Upper lobe of left lung (tissue), 6 donors: Measurements from ENCODE around the gene FOXD2. TPM values are rescaled to one million over a fixed set of nuclear protein-coding genes. Genes with fewer than 3 reads are reported as not detected.

ENCODE experiments used
- ATAC-seq, 2 donors: fragments of 200-7000 bp; cut with Tn5 transposase; one replicate each; pipeline ENCODE4 v1.9.1; 2022; ENCODE audit warnings: mild to moderate bottlenecking in 2 of 2, moderate library complexity in 2 of 2; ENCODE audit not compliant: low FRiP score in 2 of 2
- DNase-seq, 2 donors: peaks; one replicate each; pipeline ENCODE4 v3.0.0-alpha.2; 2019 to 2020
- H3K27ac ChIP-seq, 4 donors: fragments of 200-600 bp; sonication (generic); one replicate each; pipeline ENCODE4 v1.5.1; 2016 to 2019
- H3K27me3 ChIP-seq, 4 donors: fragments of 200-600 bp; sonication (generic); one replicate each; pipeline ENCODE4 v1.5.1; 2017 to 2019
- H3K36me3 ChIP-seq, 4 donors: fragments of 200-600 bp; sonication (generic); one replicate each; pipeline ENCODE4 v1.5.1; 2016 to 2019
- H3K4me1 ChIP-seq, 4 donors: fragments of 200-600 bp; sonication (generic); one replicate each; pipeline ENCODE4 v1.5.1; 2018 to 2019
- H3K4me3 ChIP-seq, 4 donors: fragments of 200-600 bp; sonication (generic); one replicate each; pipeline ENCODE4 v1.5.1; 2017 to 2019; ENCODE audit warnings: mild to moderate bottlenecking in 2 of 4, moderate library complexity in 1 of 4
- H3K9me3 ChIP-seq, 4 donors: fragments of 200-600 bp; sonication (generic); one replicate each; pipeline ENCODE4 v1.5.1; 2018 to 2019
- CTCF ChIP-seq, 6 experiments: fragments of 450-650 bp in 4 of 6; fragments of 200-600 bp in 2 of 6; sonication (generic) in 2 of 6; IDR thresholded peaks; one replicate each; pipeline ENCODE4 v1.5.1; 2016 to 2019; ENCODE audit warnings: antibody characterized with exemption in 6 of 6
- EP300 ChIP-seq, 4 donors: sonication (generic); formaldehyde crosslinking; IDR thresholded peaks; one replicate each; pipeline ENCODE4 v1.5.1; 2017; ENCODE audit warnings: antibody characterized with exemption in 4 of 4, control low read depth in 2 of 4
- POLR2A ChIP-seq, 4 donors: fragments of 450-650 bp; IDR thresholded peaks; one replicate each; pipeline ENCODE4 v1.5.1; 2016 to 2017; ENCODE audit warnings: antibody characterized with exemption in 4 of 4, mild to moderate bottlenecking in 2 of 4
- POLR2AphosphoS5 ChIP-seq, 2 donors: sonication (generic); formaldehyde crosslinking; IDR thresholded peaks; one replicate each; pipeline ENCODE4 v1.5.1; 2017; ENCODE audit warnings: antibody characterized with exemption in 2 of 2
- WGBS, 2 donors: methylation state at CpG; one replicate each; pipeline ENCODE4 v1.1.5; 2017 to 2018; 5-methylcytosine and 5-hydroxymethylcytosine counted together
- total RNA-seq, 6 donors: library from RNA; depleted of rRNA in 4 of 6; stranded (reverse); fragments of >200 nt in 4 of 6; gene quantifications; one replicate each; pipeline versions ENCODE4 v1.1.0 to v1.2.1, GENCODE V29; 2016 to 2021
- donor health status: DM: no; HTN: no; CAD: no; lungs with moderate emphysema.
- donor health status: DM: no; HTN: yes; CAD: no; lungs with severe emphysema.

FOXD2 gene
- total RNA-seq, 6 donors from 2014 or later: under 0.01 to 0.69 (median 0.40) TPM

GRCh38 chr1:47460040-47460439, 22.2 kb downstream of the FOXD2 start:
- H3K27ac ChIP-seq: no peak overlapping the region
- TF ChIP-seq POLR2AphosphoS5 (IDR thresholded peaks at IDR 0.05) (no peak), POLR2A (IDR thresholded peaks at IDR 0.05) (no peak), CTCF (IDR thresholded peaks at IDR 0.05) (no peak), EP300 (IDR thresholded peaks at IDR 0.05) (no peak)
- H3K9me3 ChIP-seq: no peaks in the 10 kb centered on the region
- no peaks in the 10 kb centered on the region for H3K27me3 ChIP-seq
- H3K36me3 ChIP-seq: no peaks in the 10 kb centered on the region
- WGBS, 2 donors: 13 to 29% methylated on average over 5 of the region's 5 CpGs
- ATAC-seq (no peak), DNase-seq (no peak)
- H3K4me1 ChIP-seq: no peaks in the 10 kb centered on the region
- H3K4me3 ChIP-seq: no peak overlapping the region

- H3K36me3 ChIP-seq: no peaks in the 10 kb centered on the region
- H3K9me3 ChIP-seq: no peaks in the 10 kb centered on the region
- H3K4me3 ChIP-seq: no peak overlapping the region
- H3K27ac ChIP-seq: no peak overlapping the region
- H3K4me1 ChIP-seq: no peaks in the 10 kb centered on the region
- DNase-seq (no peak), ATAC-seq (no peak)
- no peaks in the 10 kb centered on the region for H3K27me3 ChIP-seq
- TF ChIP-seq POLR2AphosphoS5 (IDR thresholded peaks at IDR 0.05) (no peak), CTCF (IDR thresholded peaks at IDR 0.05) (no peak), POLR2A (IDR thresholded peaks at IDR 0.05) (no peak)
These were observed 22.6 kb downstream of the FOXD2 start for GRCh38 chr1:47460456-47460855.

GRCh38 chr1:47465605-47466004, 27.8 kb downstream of the FOXD2 start:
- Histone ChIP-seq H3K4me3 (no peak overlapping the region), H3K27me3 (no peaks in the 10 kb centered on the region), H3K36me3 (no peaks in the 10 kb centered on the region), H3K9me3 (no peaks in the 10 kb centered on the region), H3K4me1 (no peaks in the 10 kb centered on the region), H3K27ac (no peak overlapping the region)
- no peak for DNase-seq
- TF ChIP-seq EP300 (IDR thresholded peaks at IDR 0.05) (no peak), CTCF (IDR thresholded peaks at IDR 0.05) (no peak), POLR2AphosphoS5 (IDR thresholded peaks at IDR 0.05) (no peak), POLR2A (IDR thresholded peaks at IDR 0.05) (no peak)
- 44 to 57% methylated on average over 3 of the region's 3 CpGs for WGBS, 2 donors
- ATAC-seq: no peak

GRCh38 chr1:47468709-47469389, 31.0 kb downstream of the FOXD2 start:
- Histone ChIP-seq H3K4me1 (no peaks in the 10 kb centered on the region), H3K27ac (no peak overlapping the region), H3K27me3 (no peaks in the 10 kb centered on the region), H3K9me3 (no peaks in the 10 kb centered on the region), H3K36me3 (no peaks in the 10 kb centered on the region), H3K4me3 (no peak overlapping the region)
- WGBS, 2 donors: 55 to 61% methylated on average over 4 of the region's 4 CpGs
- ATAC-seq: no peak
- DNase-seq: no peak
- TF ChIP-seq EP300 (IDR thresholded peaks at IDR 0.05): no peak
- TF ChIP-seq POLR2A (IDR thresholded peaks at IDR 0.05): no peak
- TF ChIP-seq CTCF (IDR thresholded peaks at IDR 0.05): no peak
- no peak for TF ChIP-seq POLR2AphosphoS5 (IDR thresholded peaks at IDR 0.05)

- H3K9me3 ChIP-seq: no peaks in the 10 kb centered on the region
- ATAC-seq (no peak), DNase-seq (no peak)
- no peaks in the 10 kb centered on the region for H3K4me1 ChIP-seq
- no peaks in the 10 kb centered on the region for H3K36me3 ChIP-seq
- no peak overlapping the region for H3K4me3 ChIP-seq
- WGBS, 2 donors: 69 to 72% methylated on average over 2 of the region's 2 CpGs
- TF ChIP-seq EP300 (IDR thresholded peaks at IDR 0.05) (no peak), POLR2A (IDR thresholded peaks at IDR 0.05) (no peak), POLR2AphosphoS5 (IDR thresholded peaks at IDR 0.05) (no peak), CTCF (IDR thresholded peaks at IDR 0.05) (no peak)
- H3K27me3 ChIP-seq: no peaks in the 10 kb centered on the region
- no peak overlapping the region for H3K27ac ChIP-seq
These were observed 31.5 kb downstream of the FOXD2 start for GRCh38 chr1:47469390-47469759.
